Loucy (cell line): Measurements from ENCODE around the gene FAM47A.

Source experiments
- H2AFZ ChIP-seq: fragments of 200-600 bp; sonication (generic); 2 replicates; pipeline ENCODE4 v1.6.0; 2016; ENCODE audit warnings: antibody characterized with exemption, mild to moderate bottlenecking, low read length, moderate library complexity
- H3F3A ChIP-seq: fragments of 200-600 bp; 2 replicates; pipeline ENCODE4 v1.6.0; 2016; ENCODE audit warnings: antibody characterized with exemption, low read depth, mild to moderate bottlenecking
- H3K27me3 ChIP-seq: fragments of 200-600 bp; sonication (generic); 2 replicates; pipeline ENCODE4 v1.6.1; 2014; ENCODE audit warnings: low read length, mild to moderate bottlenecking; ENCODE audit not compliant: insufficient read depth, poor library complexity, severe bottlenecking
- H3K36me3 ChIP-seq: fragments of 200-600 bp; sonication (generic); 2 replicates; pipeline ENCODE4 v1.6.1; 2016; ENCODE audit warnings: low read length; ENCODE audit not compliant: insufficient read depth
- H3K4me1 ChIP-seq: fragments of 200-600 bp; sonication (generic); 2 replicates; pipeline ENCODE4 v1.5.1; 2014; ENCODE audit warnings: low read length, mild to moderate bottlenecking; ENCODE audit not compliant: insufficient read depth, poor library complexity, severe bottlenecking
- H3K4me2 ChIP-seq: fragments of 200-600 bp; sonication (generic); 2 replicates; pipeline ENCODE4 v1.6.0; 2014; ENCODE audit warnings: antibody characterized with exemption, low read length, low read depth, mild to moderate bottlenecking; ENCODE audit not compliant: poor library complexity, severe bottlenecking
- H3K4me3 ChIP-seq: fragments of 200-600 bp; sonication (generic); 2 replicates; pipeline ENCODE4 v1.5.1; 2014; ENCODE audit warnings: low read length, mild to moderate bottlenecking, mixed read lengths; ENCODE audit not compliant: poor library complexity, severe bottlenecking
- H3K79me2 ChIP-seq: fragments of 200-600 bp; sonication (generic); 2 replicates; pipeline ENCODE4 v1.6.1; 2014; ENCODE audit warnings: low read length; ENCODE audit not compliant: insufficient read depth
- H3K9ac ChIP-seq: fragments of 200-600 bp; sonication (generic); 2 replicates; pipeline ENCODE4 v1.6.0; 2014; ENCODE audit warnings: mild to moderate bottlenecking, low read depth, low read length, moderate library complexity; ENCODE audit not compliant: poor library complexity, severe bottlenecking
- H3K9me2 ChIP-seq: fragments of 200-600 bp; sonication (generic); replicated peaks from 2 replicates; pipeline ENCODE4 v1.6.1; 2016; ENCODE audit warnings: low read depth, low read length, mixed read lengths
- H3K9me3 ChIP-seq: fragments of 200-600 bp; sonication (generic); 2 replicates; pipeline ENCODE4 v1.6.1; 2014; ENCODE audit warnings: mild to moderate bottlenecking, antibody characterized with exemption, low read length, low read depth; ENCODE audit not compliant: insufficient read depth
- H4K20me1 ChIP-seq: fragments of 200-600 bp; sonication (generic); 2 replicates; pipeline ENCODE4 v1.6.0; 2014; ENCODE audit warnings: antibody characterized with exemption, low read length, mild to moderate bottlenecking; ENCODE audit not compliant: insufficient read depth, poor library complexity, severe bottlenecking
- EZH2phosphoT487 ChIP-seq: fragments of 200-600 bp; IDR thresholded peaks from 2 replicates; pipeline ENCODE4 v1.6.1; 2018; ENCODE audit warnings: antibody characterized with exemption, mild to moderate bottlenecking, moderate library complexity, borderline replicate concordance

The FAM47A gene

DNA sequence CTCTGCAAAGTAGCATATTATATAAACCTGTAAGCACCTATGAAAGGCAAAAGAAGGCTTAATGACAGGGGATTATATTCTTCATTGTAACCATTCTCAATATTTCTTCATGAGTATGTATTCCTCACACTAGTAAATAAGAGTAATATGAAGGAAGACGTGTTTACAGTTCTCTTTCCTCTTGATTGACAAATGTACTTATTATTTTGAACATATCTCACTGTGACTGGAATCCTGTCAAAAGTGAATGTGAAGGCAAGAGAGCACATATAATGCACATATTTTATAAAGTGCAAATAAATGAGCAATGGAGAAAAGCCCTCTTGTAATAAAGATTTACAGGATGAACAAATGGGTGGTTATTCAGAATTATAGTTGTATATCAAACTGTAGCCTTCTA is 19.7 kb downstream of the FAM47A start:
- Histone ChIP-seq H3F3A (no peaks in the 10 kb centered on the region), H3K9me3 (no peaks in the 10 kb centered on the region), H4K20me1 (no peaks in the 10 kb centered on the region), H3K4me3 (no peak overlapping the region), H3K79me2 (no peaks in the 10 kb centered on the region), H3K9ac (no peak overlapping the region), H3K9me2 (no peaks in the 10 kb centered on the region), H2AFZ (no peak overlapping the region), H3K4me2 (no peak overlapping the region), H3K4me1 (no peaks in the 10 kb centered on the region), H3K27me3 (no peaks in the 10 kb centered on the region), H3K36me3 (no peaks in the 10 kb centered on the region)
- TF ChIP-seq EZH2phosphoT487, result no peak
